HEK293T (cell line): ENCODE results near the gene FAM53B.

ENCODE experiments used
- CTCF ChIA-PET: fragments of 350-600 bp; formaldehyde crosslinking; extraction: SDS; loops from one replicate; lab custom pipeline; 2021; ENCODE audit warnings: antibody characterized with exemption, inconsistent platforms; lab: Yijun Ruan, JAX
- POLR2A ChIA-PET: fragments of 350-600 bp; formaldehyde crosslinking; extraction: SDS; loops from one replicate; lab custom pipeline; 2020; ENCODE audit warnings: antibody characterized with exemption, inconsistent platforms; lab: Yijun Ruan, JAX
- DNase-seq: peaks from one replicate; pipeline ENCODE4 v3.0.0; 2012; ENCODE audit warnings: mixed read lengths; ENCODE audit errors: extremely low spot score
- ARNT ChIP-seq: fragments of 450-650 bp; IDR thresholded peaks from 2 replicates; pipeline ENCODE4 v1.6.1; 2017; ENCODE audit warnings: mild to moderate bottlenecking
- BHLHE40 ChIP-seq: fragments of 450-650 bp; IDR thresholded peaks from 2 replicates; pipeline ENCODE4 v1.6.1; 2016; ENCODE audit warnings: mild to moderate bottlenecking, moderate library complexity, borderline replicate concordance
- CTBP1 ChIP-seq: fragments of 450-650 bp; IDR thresholded peaks from 2 replicates; pipeline ENCODE4 v1.6.1; 2016; ENCODE audit warnings: borderline replicate concordance
- ELF4 ChIP-seq: fragments of 450-650 bp; IDR thresholded peaks from 2 replicates; pipeline ENCODE4 v1.6.1; 2017; ENCODE audit warnings: antibody characterized with exemption
- FOXA1 ChIP-seq: fragments of 450-650 bp; IDR thresholded peaks from 2 replicates; pipeline ENCODE4 v1.6.1; 2016; ENCODE audit warnings: mild to moderate bottlenecking
- FOXK2 ChIP-seq: fragments of 450-650 bp; IDR thresholded peaks from 2 replicates; pipeline ENCODE4 v1.6.1; 2016; ENCODE audit warnings: mild to moderate bottlenecking
- FOXM1 ChIP-seq: fragments of 450-650 bp; IDR thresholded peaks from 2 replicates; pipeline ENCODE4 v1.6.1; 2017; ENCODE audit warnings: mild to moderate bottlenecking, borderline replicate concordance
- HDGF ChIP-seq: fragments of 450-650 bp; IDR thresholded peaks from 2 replicates; pipeline ENCODE4 v1.6.1; 2017; ENCODE audit warnings: antibody characterized with exemption, borderline replicate concordance
- L3MBTL2 ChIP-seq: fragments of 450-650 bp; conservative IDR thresholded peaks from 2 replicates; pipeline ENCODE4 v1.6.1; 2016; ENCODE audit warnings: mild to moderate bottlenecking
- LEF1 ChIP-seq: fragments of 450-650 bp; IDR thresholded peaks from 2 replicates; pipeline ENCODE4 v1.6.1; 2017; ENCODE audit warnings: mild to moderate bottlenecking, borderline replicate concordance
- NFRKB ChIP-seq: fragments of 450-650 bp; IDR thresholded peaks from 2 replicates; pipeline ENCODE4 v1.6.1; 2016; ENCODE audit warnings: mild to moderate bottlenecking, moderate library complexity
- SP1 ChIP-seq: fragments of 450-650 bp; IDR thresholded peaks from 2 replicates; pipeline ENCODE4 v1.6.1; 2017
- SUZ12 ChIP-seq: fragments of 450-650 bp; IDR thresholded peaks from 2 replicates; pipeline ENCODE4 v1.6.1; 2016; ENCODE audit warnings: mild to moderate bottlenecking
- TARDBP ChIP-seq: fragments of 450-650 bp; IDR thresholded peaks from 2 replicates; pipeline ENCODE4 v1.6.1; 2016
- ZNF384 ChIP-seq: fragments of 450-650 bp; IDR thresholded peaks from 2 replicates; pipeline ENCODE4 v1.6.1; 2016
- TF ChIP-seq, protein P1 (sequence below): fragments of 450-650 bp; IDR thresholded peaks from 2 replicates; pipeline ENCODE4 v1.6.1; 2016

Gene FAM53B

DNA sequence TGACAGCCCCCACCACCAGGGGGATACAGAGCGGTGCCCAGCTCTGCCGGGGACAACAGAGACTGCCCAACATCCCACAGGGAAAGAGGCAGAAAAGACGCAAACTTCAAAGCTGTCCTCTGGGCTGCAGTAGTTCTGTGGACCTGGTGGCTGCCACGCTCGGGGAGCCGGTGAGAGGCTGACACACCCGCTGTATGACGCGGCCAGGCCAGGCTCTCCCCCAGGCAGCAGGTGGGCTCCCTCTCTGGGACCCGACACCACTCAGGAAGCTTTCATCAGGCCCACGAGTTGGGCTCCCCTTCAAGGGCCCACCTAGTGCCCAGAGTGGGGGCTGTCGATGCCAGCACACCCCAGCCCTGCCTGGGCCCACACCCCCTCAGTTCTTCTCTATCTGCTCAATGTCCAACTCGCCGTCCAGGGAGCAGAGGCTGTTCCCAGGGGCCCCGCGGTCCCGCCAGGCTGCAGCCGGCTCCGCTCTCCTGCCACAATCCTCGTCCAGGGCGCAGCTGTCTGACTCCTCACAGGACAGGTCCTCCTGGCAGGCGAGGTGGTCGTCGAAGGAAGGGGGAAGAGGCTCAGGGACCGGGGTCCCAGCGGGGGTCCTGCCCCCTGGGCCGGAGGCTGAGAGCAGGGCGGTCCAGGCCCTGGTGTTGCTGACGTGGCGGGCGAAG lies 121.2 kb downstream of the FAM53B start:
- TF ChIP-seq ELF4: no peak
- no peak for TF ChIP-seq FOXK2
- TF ChIP-seq SUZ12: no peak
- no peak for TF ChIP-seq FOXM1
- TF ChIP-seq CTBP1: no peak
- TF ChIP-seq, protein P1, sequence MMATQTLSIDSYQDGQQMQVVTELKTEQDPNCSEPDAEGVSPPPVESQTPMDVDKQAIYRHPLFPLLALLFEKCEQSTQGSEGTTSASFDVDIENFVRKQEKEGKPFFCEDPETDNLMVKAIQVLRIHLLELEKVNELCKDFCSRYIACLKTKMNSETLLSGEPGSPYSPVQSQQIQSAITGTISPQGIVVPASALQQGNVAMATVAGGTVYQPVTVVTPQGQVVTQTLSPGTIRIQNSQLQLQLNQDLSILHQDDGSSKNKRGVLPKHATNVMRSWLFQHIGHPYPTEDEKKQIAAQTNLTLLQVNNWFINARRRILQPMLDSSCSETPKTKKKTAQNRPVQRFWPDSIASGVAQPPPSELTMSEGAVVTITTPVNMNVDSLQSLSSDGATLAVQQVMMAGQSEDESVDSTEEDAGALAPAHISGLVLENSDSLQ: no peak
- no peak for TF ChIP-seq TARDBP
- TF ChIP-seq FOXA1: no peak
- no peak for TF ChIP-seq ARNT
- TF ChIP-seq LEF1: no peak
- no peak for TF ChIP-seq ZNF384
- no peak for TF ChIP-seq BHLHE40
- TF ChIP-seq NFRKB: no peak
- TF ChIP-seq L3MBTL2: no peak
- TF ChIP-seq SP1: no peak
- no peak for TF ChIP-seq HDGF
- ChIA-PET POLR2A (no interaction called here), CTCF (no interaction called here)
- DNase-seq: no peak

DNA sequence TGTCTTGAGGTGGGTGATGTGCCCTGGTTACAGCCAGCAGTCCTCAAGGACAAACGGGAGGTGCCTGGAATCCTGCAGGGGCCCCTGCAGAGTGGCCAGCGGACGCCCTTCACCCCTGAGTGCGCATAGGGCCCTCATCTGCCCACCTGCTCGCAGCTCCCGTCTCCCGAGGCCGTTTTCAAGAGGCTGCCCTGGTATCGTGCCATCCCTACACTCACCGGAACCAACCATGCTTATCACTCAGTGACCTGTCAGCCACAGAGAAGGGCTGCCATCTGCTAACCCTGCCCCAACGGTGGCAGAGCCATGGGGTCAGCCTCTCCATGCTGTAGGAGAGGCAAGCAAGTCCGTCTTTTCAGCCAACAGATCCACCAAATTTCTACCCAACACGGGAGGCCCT lies 122.0 kb downstream of the FAM53B start:
- CTCF ChIA-PET: no interaction called here

DNA sequence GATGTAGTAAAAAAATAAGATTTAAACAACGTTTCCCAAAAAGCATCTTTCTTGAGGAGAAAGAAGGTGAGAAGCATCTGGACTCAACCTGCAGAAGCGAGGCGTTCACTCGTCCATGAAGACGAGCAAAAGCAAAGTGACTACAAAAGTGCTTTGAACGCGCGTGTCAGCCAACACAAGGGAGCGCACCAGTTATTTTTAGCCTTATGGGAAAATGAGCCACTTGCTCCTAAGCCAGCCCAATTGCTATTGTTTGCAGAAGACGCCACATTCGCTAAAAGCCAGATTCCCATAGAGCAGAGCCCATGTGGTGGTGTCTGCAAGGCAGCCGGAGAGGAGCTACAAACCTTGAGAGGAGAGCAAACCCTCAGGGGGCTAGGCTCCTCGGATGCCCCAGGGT lies 122.5 kb downstream of the FAM53B start:
- TF ChIP-seq FOXM1 (no peak), ZNF384 (no peak), CTBP1 (no peak), ELF4 (no peak), SUZ12 (no peak), BHLHE40 (no peak), FOXA1 (no peak), TARDBP (no peak), FOXK2 (no peak), L3MBTL2 (no peak), NFRKB (no peak), LEF1 (no peak), ARNT (no peak), SP1 (no peak), HDGF (no peak)
- TF ChIP-seq, protein P1: no peak
- ChIA-PET POLR2A (no interaction called here), CTCF (interaction anchor here (0.6 kb wide), 1 partner anchor 627 kb away, joined by 3 read pairs; no protein-coding TSS in a partner anchor)
- DNase-seq: no peak

More for the DNA sequence above, 122.0 kb downstream of the FAM53B start:
- TF ChIP-seq NFRKB (no peak), HDGF (no peak), ZNF384 (no peak), ARNT (no peak), ELF4 (no peak), L3MBTL2 (no peak), FOXM1 (no peak), FOXK2 (no peak), SP1 (no peak), TARDBP (no peak), BHLHE40 (no peak), SUZ12 (no peak), FOXA1 (no peak), LEF1 (no peak), CTBP1 (no peak)
- TF ChIP-seq, protein P1: no peak
- DNase-seq: no peak
- POLR2A ChIA-PET: no interaction called here

DNA sequence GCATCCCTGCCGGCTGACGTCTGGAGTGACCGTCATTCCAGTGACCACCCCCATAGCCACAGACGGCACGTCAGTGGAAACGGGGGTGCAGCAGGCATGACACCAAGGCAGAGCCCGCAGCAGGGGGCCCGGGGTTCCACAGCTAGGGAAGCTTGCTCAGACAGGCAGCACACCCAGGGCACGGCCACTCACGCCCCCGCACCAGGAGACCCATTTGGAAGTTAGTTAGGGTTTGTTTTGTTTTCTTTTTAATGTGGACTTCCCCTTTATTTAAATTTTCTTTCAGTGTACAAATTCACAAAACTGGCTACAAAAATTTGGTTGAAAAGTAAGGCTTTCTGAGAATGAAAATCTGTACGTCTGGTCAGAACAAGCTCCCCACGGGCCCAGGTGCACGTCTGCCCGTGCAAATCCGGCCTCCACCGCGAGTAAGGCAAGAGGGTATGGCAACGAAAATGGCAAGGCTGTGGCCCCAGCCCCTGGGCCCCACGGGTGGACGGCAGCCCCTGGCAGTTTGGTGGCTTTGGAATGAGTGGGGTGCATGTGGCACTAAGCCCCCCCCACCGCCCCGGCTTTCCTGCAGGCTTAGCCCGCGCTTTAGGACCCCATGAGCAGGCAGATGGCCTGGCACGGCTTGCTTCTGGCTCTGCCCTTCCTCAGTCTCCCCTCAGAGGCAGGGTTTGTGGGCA lies 124.2 kb downstream of the FAM53B start:
- no peak for TF ChIP-seq SUZ12
- TF ChIP-seq LEF1: no peak
- TF ChIP-seq ARNT: no peak
- TF ChIP-seq TARDBP: no peak
- no peak for TF ChIP-seq CTBP1
- no peak for TF ChIP-seq HDGF
- no peak for DNase-seq
- CTCF ChIA-PET: interaction anchor here (0.7 kb wide), 1 partner anchor 79 kb away, joined by 3 read pairs; no protein-coding TSS in a partner anchor
- POLR2A ChIA-PET: no interaction called here

DNA sequence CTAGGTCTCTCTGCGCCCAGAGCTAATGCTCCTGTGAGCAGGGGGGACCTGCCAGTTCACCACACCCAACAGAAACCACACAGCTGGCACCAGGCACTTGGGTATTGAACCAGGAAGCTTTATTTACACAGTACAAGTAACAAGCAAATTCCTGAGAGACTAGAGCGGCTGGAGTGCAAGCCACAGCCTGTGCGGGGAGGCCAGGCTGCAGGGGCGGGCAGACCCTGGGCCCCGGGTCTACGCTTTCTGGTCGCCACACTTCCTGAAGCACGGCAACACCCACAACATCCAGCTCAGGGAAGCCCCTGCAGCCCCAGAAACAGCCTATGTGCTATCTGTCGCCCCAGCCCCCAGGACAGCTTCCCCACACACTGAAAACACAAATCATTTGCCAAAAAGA lies 125.0 kb downstream of the FAM53B start:
- ChIA-PET POLR2A (no interaction called here), CTCF (no interaction called here)
- no peak for DNase-seq
- TF ChIP-seq BHLHE40 (no peak), FOXA1 (no peak), NFRKB (no peak), L3MBTL2 (no peak), CTBP1 (no peak), ZNF384 (no peak), SUZ12 (no peak)

DNA sequence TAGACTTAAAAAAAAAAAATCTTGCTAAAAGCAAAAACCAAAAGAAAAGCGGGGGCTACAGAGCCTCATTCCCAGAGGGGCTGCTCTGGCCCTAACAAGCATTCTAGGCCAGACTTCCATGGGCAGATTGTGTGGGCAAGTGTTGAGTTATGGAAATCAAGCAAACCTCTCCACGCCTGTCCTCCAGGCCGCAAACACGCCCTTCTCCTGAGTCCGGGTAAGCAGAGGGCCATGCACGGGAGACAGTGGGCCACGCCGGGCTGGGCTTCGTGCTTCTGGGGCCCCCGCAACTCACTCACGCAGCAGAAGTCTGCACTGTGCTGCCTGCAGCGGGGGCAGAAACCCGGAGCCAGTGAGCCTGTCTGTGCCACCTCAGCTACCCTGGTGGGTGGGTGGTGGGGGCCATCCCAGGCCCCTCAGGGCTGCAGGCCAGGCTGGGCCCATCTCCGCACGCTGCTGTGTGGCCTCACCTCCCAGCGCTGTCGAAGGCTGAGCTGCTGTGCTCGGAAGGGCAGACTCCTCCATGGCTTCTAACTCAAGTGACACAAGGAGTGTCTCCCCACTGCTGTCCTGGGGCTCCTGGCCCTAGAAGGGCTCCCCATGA lies 125.6 kb downstream of the FAM53B start:
- ChIA-PET CTCF (no interaction called here), POLR2A (no interaction called here)
- no peak for DNase-seq
- TF ChIP-seq ELF4 (no peak), ARNT (no peak), CTBP1 (no peak), FOXK2 (no peak), TARDBP (no peak), HDGF (no peak), ZNF384 (no peak), L3MBTL2 (no peak), SUZ12 (no peak), FOXM1 (no peak), LEF1 (no peak), NFRKB (no peak), FOXA1 (no peak), SP1 (no peak), BHLHE40 (no peak)
- TF ChIP-seq, protein P1: no peak
